ENCODE results near the gene GRAP2. TPM values are rescaled to one million over a fixed set of nuclear protein-coding genes. Genes with fewer than 3 reads are reported as not detected.

Gene GRAP2
- total and polyA plus RNA-seq, 2 of the 4 experiments (the other 2 are of a cell fraction) = not detected

DNA sequence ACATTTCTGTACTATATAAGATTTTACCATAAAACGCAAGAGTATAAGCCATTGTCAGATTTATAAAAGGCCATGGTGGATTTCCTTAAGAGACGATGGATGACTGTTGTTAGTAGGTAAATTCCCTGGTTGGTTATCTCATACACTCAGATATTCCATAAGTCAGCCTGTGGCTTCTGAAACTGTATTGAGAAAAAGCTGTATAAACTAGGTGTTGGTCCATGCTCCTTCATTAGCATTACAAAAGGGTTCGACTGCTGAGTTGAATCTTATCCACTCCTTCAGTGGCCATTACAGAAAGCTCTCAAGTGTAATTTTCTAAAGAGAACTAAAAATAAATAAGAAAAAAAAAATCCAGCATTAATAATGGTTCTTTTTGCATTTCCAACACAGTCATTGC, 5.3 kb downstream of the GRAP2 start:
- H4K91ac ChIP-seq (ENCODE audit: insufficient read depth, low read depth, low read length) = no peak overlapping the region
- no peaks in the 10 kb centered on the region for H3K79me1 ChIP-seq (ENCODE audit: low read depth in 1 of 2, low read length in 2 of 2)
- intact Hi-C loops (cut with micrococcal nuclease) = no loop called here
- no peaks in the 10 kb centered on the region for H3K9me3 ChIP-seq (ENCODE audit: control insufficient read depth, insufficient read depth, low read length)
- no peak overlapping the region for H2BK20ac ChIP-seq (ENCODE audit: low read depth, low read length)
- H3K27ac ChIP-seq (ENCODE audit: insufficient read depth, low read length) = no peak overlapping the region
- no peak overlapping the region for H2BK15ac ChIP-seq (ENCODE audit: low read depth, low read length)
- no peak overlapping the region for H2BK5ac ChIP-seq (ENCODE audit: low read depth, low read length, poor library complexity, severe bottlenecking)
- ATAC-seq (ENCODE audit: low read depth) = no peak
- ChIA-PET POLR2A (ENCODE audit: unreplicated experiment) (no interaction called here), CTCF (no interaction called here)
- no peaks in the 10 kb centered on the region for H3K4me1 ChIP-seq (ENCODE audit: control insufficient read depth, insufficient read depth, low read length)
- no peak overlapping the region for H4K5ac ChIP-seq (ENCODE audit: low read depth, low read length)
- H3K4me2 ChIP-seq (ENCODE audit: low read depth, low read length) = no peak overlapping the region
- in situ Hi-C loops (cut with MboI; ENCODE audit: low sequenced_read_pairs) = no loop called here
- BruUV-seq (replicated peaks) = no TSS peak
- H3K4me3 ChIP-seq (ENCODE audit: insufficient read depth, low read depth, low read length) = no peak overlapping the region
- H3K36me3 ChIP-seq (ENCODE audit: control insufficient read depth, insufficient read depth, low read length) = no peaks in the 10 kb centered on the region
- H3K4ac ChIP-seq (ENCODE audit: low read depth, low read length) = no peak overlapping the region
- WGBS, 2 experiments (ENCODE audit: extremely low coverage in 2 of 2, insufficient read length in 1 of 2) = no CpG with 5 or more reads among the region's 3 CpGs
- no peak overlapping the region for H3K14ac ChIP-seq (replicated peaks; ENCODE audit: low read depth, low read length)
- no peak overlapping the region for H2AK5ac ChIP-seq (ENCODE audit: low read depth, low read length)
- H3K23ac ChIP-seq (ENCODE audit: low read depth, low read length) = no peak overlapping the region
- peaks cover 38% of the 10 kb centered on the region for H3K27me3 ChIP-seq (ENCODE audit: control insufficient read depth, insufficient read depth, low read length)
- H2BK120ac ChIP-seq (ENCODE audit: low read depth, low read length) = no peak overlapping the region
- TF ChIP-seq FOS (IDR thresholded peaks at IDR 0.05; ENCODE audit: low read depth, low read length) (no peak), NFE2L2 (IDR thresholded peaks at IDR 0.05; ENCODE audit: low read depth, low read length) (no peak), CHD1 (IDR thresholded peaks at IDR 0.05; ENCODE audit: low read depth, low read length) (no peak), MAFK (IDR thresholded peaks at IDR 0.05; ENCODE audit: low read depth, low read length) (no peak), MAZ (IDR thresholded peaks at IDR 0.05; ENCODE audit: borderline replicate concordance, low read depth, low read length) (no peak), BHLHE40 (IDR thresholded peaks at IDR 0.05; ENCODE audit: low read depth, low read length) (no peak), RCOR1 (IDR thresholded peaks at IDR 0.05; ENCODE audit: insufficient replicate concordance, low read length) (no peak), RAD21 (IDR thresholded peaks at IDR 0.05; ENCODE audit: low read length) (no peak), SMC3 (IDR thresholded peaks at IDR 0.05; ENCODE audit: low read depth, low read length) (no peak), CEBPB (IDR thresholded peaks at IDR 0.05; ENCODE audit: low read depth, low read length) (no peak), MXI1 (IDR thresholded peaks at IDR 0.05; ENCODE audit: borderline replicate concordance, low read depth, low read length) (no peak)
- TF ChIP-seq, protein P1, sequence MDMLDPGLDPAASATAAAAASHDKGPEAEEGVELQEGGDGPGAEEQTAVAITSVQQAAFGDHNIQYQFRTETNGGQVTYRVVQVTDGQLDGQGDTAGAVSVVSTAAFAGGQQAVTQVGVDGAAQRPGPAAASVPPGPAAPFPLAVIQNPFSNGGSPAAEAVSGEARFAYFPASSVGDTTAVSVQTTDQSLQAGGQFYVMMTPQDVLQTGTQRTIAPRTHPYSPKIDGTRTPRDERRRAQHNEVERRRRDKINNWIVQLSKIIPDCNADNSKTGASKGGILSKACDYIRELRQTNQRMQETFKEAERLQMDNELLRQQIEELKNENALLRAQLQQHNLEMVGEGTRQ (IDR thresholded peaks at IDR 0.05; ENCODE audit: low read depth, low read length) = no peak
- TF ChIP-seq, protein P2, sequence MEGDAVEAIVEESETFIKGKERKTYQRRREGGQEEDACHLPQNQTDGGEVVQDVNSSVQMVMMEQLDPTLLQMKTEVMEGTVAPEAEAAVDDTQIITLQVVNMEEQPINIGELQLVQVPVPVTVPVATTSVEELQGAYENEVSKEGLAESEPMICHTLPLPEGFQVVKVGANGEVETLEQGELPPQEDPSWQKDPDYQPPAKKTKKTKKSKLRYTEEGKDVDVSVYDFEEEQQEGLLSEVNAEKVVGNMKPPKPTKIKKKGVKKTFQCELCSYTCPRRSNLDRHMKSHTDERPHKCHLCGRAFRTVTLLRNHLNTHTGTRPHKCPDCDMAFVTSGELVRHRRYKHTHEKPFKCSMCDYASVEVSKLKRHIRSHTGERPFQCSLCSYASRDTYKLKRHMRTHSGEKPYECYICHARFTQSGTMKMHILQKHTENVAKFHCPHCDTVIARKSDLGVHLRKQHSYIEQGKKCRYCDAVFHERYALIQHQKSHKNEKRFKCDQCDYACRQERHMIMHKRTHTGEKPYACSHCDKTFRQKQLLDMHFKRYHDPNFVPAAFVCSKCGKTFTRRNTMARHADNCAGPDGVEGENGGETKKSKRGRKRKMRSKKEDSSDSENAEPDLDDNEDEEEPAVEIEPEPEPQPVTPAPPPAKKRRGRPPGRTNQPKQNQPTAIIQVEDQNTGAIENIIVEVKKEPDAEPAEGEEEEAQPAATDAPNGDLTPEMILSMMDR (conservative IDR thresholded peaks at IDR 0.05; ENCODE audit: low read depth, low read length) = no peak
- TF ChIP-seq, protein P3, sequence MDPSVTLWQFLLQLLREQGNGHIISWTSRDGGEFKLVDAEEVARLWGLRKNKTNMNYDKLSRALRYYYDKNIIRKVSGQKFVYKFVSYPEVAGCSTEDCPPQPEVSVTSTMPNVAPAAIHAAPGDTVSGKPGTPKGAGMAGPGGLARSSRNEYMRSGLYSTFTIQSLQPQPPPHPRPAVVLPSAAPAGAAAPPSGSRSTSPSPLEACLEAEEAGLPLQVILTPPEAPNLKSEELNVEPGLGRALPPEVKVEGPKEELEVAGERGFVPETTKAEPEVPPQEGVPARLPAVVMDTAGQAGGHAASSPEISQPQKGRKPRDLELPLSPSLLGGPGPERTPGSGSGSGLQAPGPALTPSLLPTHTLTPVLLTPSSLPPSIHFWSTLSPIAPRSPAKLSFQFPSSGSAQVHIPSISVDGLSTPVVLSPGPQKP (IDR thresholded peaks at IDR 0.05; ENCODE audit: borderline replicate concordance, low read depth, low read length) = no peak
- dilution Hi-C loops (cut with HindIII; ENCODE audit: low sequenced_read_pairs, unreplicated experiment) = no loop called here
- H2AK9ac ChIP-seq (replicated peaks; ENCODE audit: low read depth, low read length, poor library complexity) = no peak overlapping the region
- no peak overlapping the region for H2AFZ ChIP-seq (replicated peaks; ENCODE audit: low read length, poor library complexity)
- no peak for DNase-seq
- H4K8ac ChIP-seq (ENCODE audit: low read depth in 2 of 2, low read length in 2 of 2) = no peak overlapping the region
- H3K9ac ChIP-seq (ENCODE audit: low read depth, low read length) = no peak overlapping the region
- H3K18ac ChIP-seq (ENCODE audit: low read depth, low read length) = no peak overlapping the region
- no peak overlapping the region for H3K56ac ChIP-seq (ENCODE audit: extremely low read depth, insufficient read depth, low read length)
- H3K9me1 ChIP-seq (ENCODE audit: insufficient read depth, low read length) = no peaks in the 10 kb centered on the region
- no peaks in the 10 kb centered on the region for H4K20me1 ChIP-seq (ENCODE audit: insufficient read depth, low read length)
